Activated CD4-positive, CD25-positive, alpha-beta regulatory T cell treated with anti-CD3 and anti-CD28 coated beads, Interleukin-2, amount 50 U/mL, for 24 hours (primary cell): Measurements from ENCODE around the gene SLC19A1.

Experiments used
- ATAC-seq, 2 donors: fragments of 150-1000 bp; cut with Tn5 transposase; one replicate each; pipeline ENCODE4 v1.10.0; 2021; ENCODE audit warnings: mild to moderate bottlenecking in 1 of 2, moderate library complexity in 1 of 2

The SLC19A1 gene

GRCh38 chr21:45475797-45476570 lies 66.3 kb downstream of the SLC19A1 start:
- no peak for ATAC-seq

- ATAC-seq, result no peak
Observed at GRCh38 chr21:45475004-45475685, 67.1 kb downstream of the SLC19A1 start.

- no peak for ATAC-seq
Observed at GRCh38 chr21:45474323-45474950, 67.8 kb downstream of the SLC19A1 start.

- ATAC-seq, result no peak
Observed at GRCh38 chr21:45473496-45474322, 68.5 kb downstream of the SLC19A1 start.

GRCh38 chr21:45472445-45473365 lies 69.5 kb downstream of the SLC19A1 start:
- ATAC-seq, result no peak

- ATAC-seq, result no peak
Observed at GRCh38 chr21:45471525-45472221, 70.6 kb downstream of the SLC19A1 start.

- peak; percentile 73 to 81 for ATAC-seq
Observed at GRCh38 chr21:45470773-45471524, 71.3 kb downstream of the SLC19A1 start.

- ATAC-seq, result no peak
Observed at GRCh38 chr21:45470087-45470515, 72.1 kb downstream of the SLC19A1 start.

GRCh38 chr21:45469273-45470086 lies 72.8 kb downstream of the SLC19A1 start:
- ATAC-seq, result no peak

- ATAC-seq, result no peak
Observed at GRCh38 chr21:45468971-45469272, 73.3 kb downstream of the SLC19A1 start.

- no peak for ATAC-seq
Observed at GRCh38 chr21:45468051-45468970, 73.9 kb downstream of the SLC19A1 start.

GRCh38 chr21:45467221-45467779 lies 74.9 kb downstream of the SLC19A1 start:
- ATAC-seq, result no peak

GRCh38 chr21:45466330-45467220 lies 75.7 kb downstream of the SLC19A1 start:
- ATAC-seq, result no peak

- ATAC-seq, result no peak
Observed at GRCh38 chr21:45465611-45466329, 76.5 kb downstream of the SLC19A1 start.

- no peak for ATAC-seq
Observed at GRCh38 chr21:45465105-45465504, 77.1 kb downstream of the SLC19A1 start.

GRCh38 chr21:45464309-45464708 lies 77.9 kb downstream of the SLC19A1 start:
- ATAC-seq, result no peak
